Activated CD4-positive, alpha-beta T cell treated with anti-CD3 and anti-CD28 coated beads, Interleukin-2, amount 10 ng/mL, durations not matched to agents 7 days and 5 days (primary cell): ENCODE data around the gene C17orf100. TPM values are rescaled to one million over a fixed set of nuclear protein-coding genes. Genes with fewer than 3 reads are reported as not detected.

Source experiments
- CTCF ChIA-PET: fragments of 350-600 bp; sonication (Branson Sonifier 250); formaldehyde crosslinking; loops from one replicate; lab custom pipeline; 2021; ENCODE audit warnings: antibody characterized with exemption; lab: Charles Lee
- POLR2A ChIA-PET: fragments of 350-600 bp; sonication (Branson Sonifier 250); formaldehyde crosslinking; loops from one replicate; lab custom pipeline; 2021; ENCODE audit warnings: antibody characterized with exemption; lab: Charles Lee
- DNase-seq: peaks from one replicate; pipeline ENCODE4 v3.0.0-alpha.2; 2020
- H3K27ac Mint-ChIP-seq: one replicate; pipeline ENCODE4 v1.8.0; 2021; ENCODE audit warnings: mild to moderate bottlenecking, moderate library complexity, mixed read lengths
- H3K27me3 Mint-ChIP-seq: one replicate; pipeline ENCODE4 v1.8.0; 2021; ENCODE audit warnings: mixed read lengths
- H3K36me3 Mint-ChIP-seq: one replicate; pipeline ENCODE4 v1.8.0; 2021; ENCODE audit warnings: low read depth, mixed read lengths
- H3K4me1 Mint-ChIP-seq: one replicate; pipeline ENCODE4 v1.8.0; 2021; ENCODE audit warnings: mixed read lengths
- H3K4me3 Mint-ChIP-seq: one replicate; pipeline ENCODE4 v1.8.0; 2021; ENCODE audit warnings: mild to moderate bottlenecking, moderate library complexity, mixed read lengths
- H3K9me3 Mint-ChIP-seq: one replicate; pipeline ENCODE4 v1.8.0; 2021; ENCODE audit warnings: mixed read lengths
- total RNA-seq, 2 experiments: library from RNA; stranded (reverse); gene quantifications; one replicate each; pipeline ENCODE4 v1.2.3, GENCODE V29; 2021

The C17orf100 gene
- total RNA-seq, 2 experiments from 2014 or later: 1.9 to 2.5 TPM

DNA sequence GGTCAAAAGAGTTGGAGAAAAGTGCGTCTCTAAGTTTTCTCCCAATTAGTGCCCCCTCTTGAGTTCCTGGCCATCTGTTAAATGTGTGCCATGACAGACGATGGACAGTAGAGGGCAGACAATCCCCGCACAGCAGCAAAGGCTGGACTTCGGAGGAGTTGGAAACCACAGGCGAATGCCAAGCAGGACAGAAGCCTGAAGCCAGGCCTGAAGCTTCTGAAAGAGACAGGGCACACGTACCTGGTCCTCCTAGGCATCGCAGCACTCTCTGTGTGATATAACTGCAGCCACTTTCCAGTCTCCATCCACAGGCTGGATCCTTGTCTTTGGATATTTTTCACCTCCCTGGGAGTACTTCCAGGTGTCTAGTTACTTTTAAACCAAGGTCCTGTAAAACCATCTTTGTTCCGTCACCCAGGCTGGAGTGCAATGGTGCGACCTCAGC, 14.5 kb downstream of the C17orf100 start:
- peaks cover 12% of the 10 kb centered on the region for H3K4me1 Mint-ChIP-seq
- no peaks in the 10 kb centered on the region for H3K27me3 Mint-ChIP-seq
- no peaks in the 10 kb centered on the region for H3K36me3 Mint-ChIP-seq
- no peak overlapping the region for H3K4me3 Mint-ChIP-seq
- no peaks in the 10 kb centered on the region for H3K9me3 Mint-ChIP-seq
- H3K27ac Mint-ChIP-seq: no peak overlapping the region
- POLR2A ChIA-PET: interaction anchor here (0.7 kb wide), 1 partner anchor 84 kb away, joined by 3 read pairs; no protein-coding TSS in a partner anchor
- DNase-seq: peak; percentile 54
- CTCF ChIA-PET: interaction anchor here (0.7 to 1.7 kb wide), 5 partner anchors 11 to 90 kb away, joined by 3 to 7 read pairs (median 3); partner anchors contain the start of genes C17orf100, MED31 and XAF1

DNA sequence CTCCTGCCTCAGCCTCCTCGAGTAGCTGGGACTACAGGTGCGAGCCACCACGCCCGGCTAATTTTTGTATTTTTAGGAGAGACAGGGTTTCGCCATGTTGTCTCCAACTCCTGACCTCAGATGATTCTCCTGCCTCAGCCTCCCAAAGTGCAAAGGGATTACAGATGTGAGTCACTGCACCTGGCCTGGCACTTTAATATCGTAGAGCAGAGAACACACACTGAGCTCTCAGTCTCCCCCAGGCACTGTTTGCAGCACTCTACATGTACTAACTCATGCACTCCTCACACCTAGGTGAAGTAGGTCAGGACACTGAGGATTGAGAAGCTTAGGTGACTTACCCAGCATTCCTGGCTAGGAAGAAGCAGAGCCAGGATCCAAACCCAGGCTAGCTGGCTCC, 15.0 kb downstream of the C17orf100 start:
- ChIA-PET POLR2A (interaction anchor here (0.7 kb wide), 1 partner anchor 83 kb away, joined by 3 read pairs; no protein-coding TSS in a partner anchor), CTCF (interaction anchor here (0.7 to 1.7 kb wide), 6 partner anchors 11 to 102 kb away, joined by 3 to 7 read pairs (median 3); partner anchors contain the start of genes C17orf100, MED31 and XAF1)
- H3K9me3 Mint-ChIP-seq: no peaks in the 10 kb centered on the region

DNA sequence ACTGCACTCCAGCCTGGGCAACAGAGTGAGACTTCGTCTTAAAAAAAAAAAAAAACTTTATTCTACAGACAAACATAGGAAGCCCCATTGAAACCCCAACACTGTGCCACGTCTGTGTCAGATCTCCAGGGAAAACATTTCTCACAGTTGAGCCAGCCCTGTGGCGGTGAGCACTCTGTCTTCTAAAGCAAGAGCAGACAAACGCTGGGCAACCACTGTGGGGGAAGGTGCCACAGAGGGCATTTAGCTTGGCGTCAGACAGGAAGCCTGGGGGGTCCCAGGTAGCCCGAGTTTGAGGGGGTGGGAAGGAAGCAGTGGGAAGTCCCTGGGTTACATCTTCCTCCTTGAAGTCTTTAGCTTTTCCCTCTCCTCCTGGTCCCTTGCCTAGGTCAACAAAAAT, 16.0 kb downstream of the C17orf100 start:
- DNase-seq: no peak
- ChIA-PET CTCF (interaction anchor here (0.5 to 1.3 kb wide), 3 partner anchors 49 to 101 kb away, joined by 3 read pairs; partner anchors contain the start of gene XAF1), POLR2A (no interaction called here)
- Mint-ChIP-seq H3K4me1 (peaks cover 6% of the 10 kb centered on the region), H3K4me3 (no peak overlapping the region), H3K9me3 (no peaks in the 10 kb centered on the region), H3K27ac (no peak overlapping the region), H3K27me3 (no peaks in the 10 kb centered on the region), H3K36me3 (no peaks in the 10 kb centered on the region)

More for the DNA sequence above, 15.0 kb downstream of the C17orf100 start:
- no peak overlapping the region for H3K4me3 Mint-ChIP-seq
- peaks cover 8% of the 10 kb centered on the region for H3K4me1 Mint-ChIP-seq
- no peaks in the 10 kb centered on the region for H3K27me3 Mint-ChIP-seq
- H3K27ac Mint-ChIP-seq: no peak overlapping the region
- no peaks in the 10 kb centered on the region for H3K36me3 Mint-ChIP-seq
- DNase-seq: no peak

DNA sequence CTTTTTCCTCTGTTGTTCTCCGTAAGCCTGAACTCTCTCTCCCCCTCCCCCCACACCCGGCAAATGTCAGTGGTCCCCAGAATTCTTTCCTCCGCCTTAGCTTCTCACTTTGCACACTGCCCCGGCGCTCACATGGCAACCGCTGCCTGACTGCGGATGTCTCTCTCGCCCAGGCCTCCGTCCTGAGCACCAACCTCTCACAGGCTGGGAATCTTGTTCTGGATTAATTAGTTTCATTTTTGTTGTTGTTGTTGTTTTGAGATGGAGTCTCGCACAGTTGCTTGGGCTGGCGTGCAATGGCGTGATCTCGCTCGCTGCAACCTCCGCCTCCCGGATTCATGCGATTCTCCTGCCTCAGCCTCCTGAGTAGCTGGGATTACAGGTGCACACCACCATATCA, 16.7 kb downstream of the C17orf100 start:
- DNase-seq: no peak
- Mint-ChIP-seq H3K4me3 (no peak overlapping the region), H3K4me1 (peaks cover 6% of the 10 kb centered on the region), H3K36me3 (no peaks in the 10 kb centered on the region), H3K27me3 (no peaks in the 10 kb centered on the region), H3K27ac (no peak overlapping the region), H3K9me3 (no peaks in the 10 kb centered on the region)
- ChIA-PET POLR2A (no interaction called here), CTCF (interaction anchor here (0.6 to 1.0 kb wide), 2 partner anchors 9 to 14 kb away, joined by 3 read pairs; no protein-coding TSS in a partner anchor)

DNA sequence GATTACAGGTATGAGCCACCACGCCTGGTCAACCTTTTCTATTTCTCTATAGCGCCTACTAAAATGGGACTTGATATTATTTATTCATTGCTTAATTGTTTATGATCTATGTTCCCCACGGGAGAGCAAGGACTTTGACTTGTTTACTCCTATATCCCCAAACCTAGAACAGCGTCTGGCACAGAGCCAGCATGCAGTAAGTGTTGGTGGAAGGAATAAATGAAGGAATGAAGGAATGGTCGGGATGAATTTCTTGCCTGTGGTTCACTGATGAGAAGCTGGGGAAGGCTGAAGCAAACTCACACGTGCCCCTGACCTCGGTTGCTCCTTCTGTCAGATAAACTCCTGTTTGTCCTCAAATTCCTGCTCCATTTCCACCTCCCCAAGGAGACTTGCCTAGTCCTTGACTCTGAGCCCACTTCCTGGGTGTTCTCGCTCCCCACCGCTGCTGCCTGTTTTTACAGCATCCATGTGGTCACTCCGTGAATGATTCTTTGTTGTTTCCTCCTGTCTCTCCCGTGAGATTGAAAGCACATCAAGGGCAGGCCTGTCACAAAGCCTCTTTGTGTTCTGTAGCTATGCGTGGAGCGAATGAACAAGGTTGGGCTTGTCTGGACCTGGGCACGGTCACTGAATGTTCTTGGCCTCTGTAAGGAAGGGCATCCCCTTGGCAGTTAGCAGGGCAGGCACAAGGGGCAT, 17.3 kb downstream of the C17orf100 start:
- no peak for DNase-seq
- H3K36me3 Mint-ChIP-seq: no peaks in the 10 kb centered on the region
- H3K4me3 Mint-ChIP-seq: no peak overlapping the region
- H3K27me3 Mint-ChIP-seq: no peaks in the 10 kb centered on the region
- no peak overlapping the region for H3K27ac Mint-ChIP-seq
- peaks cover 6% of the 10 kb centered on the region for H3K4me1 Mint-ChIP-seq
- H3K9me3 Mint-ChIP-seq: no peaks in the 10 kb centered on the region
- CTCF ChIA-PET: interaction anchor here (0.6 to 1.0 kb wide), 2 partner anchors 9 to 14 kb away, joined by 3 read pairs; no protein-coding TSS in a partner anchor
- POLR2A ChIA-PET: no interaction called here

DNA sequence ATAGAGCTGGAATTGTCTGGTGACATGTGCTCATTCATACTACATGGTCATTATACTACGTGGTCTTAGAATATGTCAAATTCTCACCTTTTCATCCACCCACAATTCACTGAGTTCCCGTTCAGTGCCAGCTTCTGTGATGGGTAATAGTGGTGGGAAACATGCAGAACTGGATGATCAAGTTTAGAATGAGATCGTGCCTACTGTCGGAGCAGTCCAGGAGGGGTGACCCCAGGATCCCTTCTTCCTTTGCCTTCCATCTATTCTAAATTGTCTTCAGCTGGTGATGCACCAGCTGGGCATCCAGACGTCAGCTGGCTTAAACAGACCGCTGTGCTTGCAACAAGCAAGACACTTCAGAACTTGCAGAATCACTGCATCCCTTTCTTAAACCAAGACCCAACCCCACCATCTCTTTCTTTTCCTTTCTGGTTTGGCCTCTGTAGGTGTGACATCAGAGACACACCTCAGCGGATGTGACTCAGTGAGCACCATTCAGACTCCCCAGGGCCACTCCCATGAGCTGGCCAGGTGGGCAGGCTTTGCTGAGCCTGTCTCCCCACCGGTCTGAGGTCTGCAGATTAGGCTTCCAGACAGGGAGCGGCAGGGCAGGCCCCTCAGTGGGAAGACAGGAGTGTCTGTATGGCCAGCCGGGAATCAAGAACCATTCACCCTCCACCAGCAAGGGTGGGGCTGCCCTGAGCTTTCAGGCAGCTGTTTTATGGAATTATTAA, 18.1 kb downstream of the C17orf100 start:
- Mint-ChIP-seq H3K27me3 (no peaks in the 10 kb centered on the region), H3K36me3 (no peaks in the 10 kb centered on the region), H3K27ac (no peak overlapping the region), H3K9me3 (no peaks in the 10 kb centered on the region), H3K4me1 (peaks cover 6% of the 10 kb centered on the region), H3K4me3 (no peak overlapping the region)
- POLR2A ChIA-PET: no interaction called here
- CTCF ChIA-PET: interaction anchor here (1.0 kb wide), 1 partner anchor 8 kb away, joined by 3 read pairs; no protein-coding TSS in a partner anchor
- DNase-seq: no peak

DNA sequence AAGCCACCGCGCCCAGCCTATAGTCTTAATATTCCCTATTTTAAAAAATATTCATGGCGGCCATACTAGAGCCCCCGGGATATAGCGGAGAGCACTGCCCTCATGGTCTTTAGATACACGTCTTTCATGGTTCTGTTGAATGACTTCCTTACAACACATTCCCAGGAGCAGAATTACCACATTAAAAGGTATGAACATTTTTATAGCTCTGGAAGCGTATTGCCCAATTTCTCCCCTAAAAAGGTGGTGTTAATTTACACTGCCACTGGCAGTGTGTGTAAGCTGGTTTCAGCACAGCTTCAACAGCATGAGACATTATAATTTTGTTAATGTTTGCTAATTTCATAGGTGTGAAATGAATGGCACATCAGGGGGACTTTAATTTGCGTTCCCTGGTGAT, 19.0 kb downstream of the C17orf100 start:
- CTCF ChIA-PET: interaction anchor here (1.0 kb wide), 1 partner anchor 13 kb away, joined by 3 read pairs; no protein-coding TSS in a partner anchor

DNA sequence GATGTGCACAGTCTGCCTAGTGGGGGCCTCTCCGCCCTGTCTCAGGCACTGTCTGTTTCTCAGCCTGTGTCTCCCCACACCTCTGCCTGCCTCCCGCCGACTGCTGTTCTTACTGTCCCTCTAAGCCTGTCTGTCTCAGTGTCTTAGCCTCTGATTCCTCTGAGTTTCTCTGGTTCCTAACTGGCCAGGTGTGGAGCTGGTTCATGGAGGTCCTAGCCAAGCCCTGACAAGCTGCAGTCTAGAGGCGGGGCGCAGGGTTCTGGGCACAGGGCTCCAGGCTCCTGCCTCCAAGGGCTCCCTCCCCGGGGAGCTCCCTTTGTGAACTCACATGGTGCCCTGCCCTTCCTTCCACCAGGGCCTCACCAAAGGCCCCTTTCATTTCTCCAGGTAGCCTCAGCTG, 19.4 kb downstream of the C17orf100 start:
- Mint-ChIP-seq H3K9me3 (no peaks in the 10 kb centered on the region), H3K27me3 (no peaks in the 10 kb centered on the region), H3K27ac (no peak overlapping the region), H3K4me3 (no peak overlapping the region), H3K4me1 (peaks cover 6% of the 10 kb centered on the region), H3K36me3 (no peaks in the 10 kb centered on the region)
- POLR2A ChIA-PET: no interaction called here
- CTCF ChIA-PET: interaction anchor here (1.0 kb wide), 1 partner anchor 14 kb away, joined by 3 read pairs; no protein-coding TSS in a partner anchor
- DNase-seq: no peak

More for the DNA sequence above, 19.0 kb downstream of the C17orf100 start:
- Mint-ChIP-seq H3K36me3 (no peaks in the 10 kb centered on the region), H3K27ac (no peak overlapping the region), H3K4me3 (no peak overlapping the region), H3K4me1 (peaks cover 6% of the 10 kb centered on the region), H3K9me3 (no peaks in the 10 kb centered on the region), H3K27me3 (no peaks in the 10 kb centered on the region)
- POLR2A ChIA-PET: no interaction called here
- DNase-seq: no peak

DNA sequence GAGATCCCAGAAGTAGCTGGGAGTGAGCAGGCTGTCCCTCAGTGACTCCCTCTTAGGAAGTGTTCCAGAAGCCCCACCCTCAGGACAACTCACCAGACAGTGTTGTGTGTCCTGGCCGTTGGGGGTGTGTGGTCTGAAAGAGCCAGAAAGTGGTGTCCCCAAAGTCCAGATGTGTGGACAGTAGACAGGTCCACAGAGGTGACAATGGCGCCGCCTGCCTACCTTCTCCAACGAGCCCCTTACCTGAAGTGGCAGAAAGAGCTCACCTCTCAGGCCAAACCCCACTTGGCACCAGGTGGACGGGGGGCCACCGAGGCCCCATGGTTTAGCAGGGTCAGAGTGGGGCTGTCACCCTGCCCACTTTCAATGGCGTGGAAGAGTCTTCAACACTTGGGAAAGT, 19.9 kb downstream of the C17orf100 start:
- Mint-ChIP-seq H3K4me3 (no peak overlapping the region), H3K27me3 (no peaks in the 10 kb centered on the region), H3K27ac (no peak overlapping the region), H3K36me3 (no peaks in the 10 kb centered on the region), H3K4me1 (peaks cover 6% of the 10 kb centered on the region), H3K9me3 (no peaks in the 10 kb centered on the region)
- ChIA-PET CTCF (interaction anchor here (0.6 kb wide), 1 partner anchor 616 kb away, joined by 3 read pairs; no protein-coding TSS in a partner anchor), POLR2A (no interaction called here)
- no peak for DNase-seq

DNA sequence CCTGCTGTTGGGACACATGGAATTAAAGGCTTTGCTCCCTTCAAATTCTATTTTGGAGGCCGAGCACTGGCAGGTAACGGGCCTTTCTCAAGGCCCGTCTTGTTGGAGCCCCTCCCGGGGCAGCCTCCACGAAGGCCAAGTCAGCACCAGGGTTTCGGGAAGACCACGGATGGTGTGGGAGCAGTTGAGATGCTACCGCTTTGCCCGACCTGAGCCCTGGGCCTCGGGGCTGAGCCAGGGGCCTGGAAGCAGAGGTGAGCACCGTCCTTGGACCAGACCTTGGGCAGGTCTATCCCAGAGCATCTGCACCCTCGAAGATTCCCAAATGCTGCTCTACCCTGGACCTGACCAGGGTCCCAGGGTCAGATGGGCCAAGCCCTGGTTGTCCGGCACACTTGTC, 23.0 kb downstream of the C17orf100 start:
- ChIA-PET CTCF (no interaction called here), POLR2A (no interaction called here)
- DNase-seq: no peak
- no peak overlapping the region for H3K4me3 Mint-ChIP-seq
- no peak overlapping the region for H3K27ac Mint-ChIP-seq
- no peaks in the 10 kb centered on the region for H3K36me3 Mint-ChIP-seq
- H3K9me3 Mint-ChIP-seq: no peaks in the 10 kb centered on the region
- H3K4me1 Mint-ChIP-seq: peaks cover 8% of the 10 kb centered on the region
- H3K27me3 Mint-ChIP-seq: peaks cover 17% of the 10 kb centered on the region

DNA sequence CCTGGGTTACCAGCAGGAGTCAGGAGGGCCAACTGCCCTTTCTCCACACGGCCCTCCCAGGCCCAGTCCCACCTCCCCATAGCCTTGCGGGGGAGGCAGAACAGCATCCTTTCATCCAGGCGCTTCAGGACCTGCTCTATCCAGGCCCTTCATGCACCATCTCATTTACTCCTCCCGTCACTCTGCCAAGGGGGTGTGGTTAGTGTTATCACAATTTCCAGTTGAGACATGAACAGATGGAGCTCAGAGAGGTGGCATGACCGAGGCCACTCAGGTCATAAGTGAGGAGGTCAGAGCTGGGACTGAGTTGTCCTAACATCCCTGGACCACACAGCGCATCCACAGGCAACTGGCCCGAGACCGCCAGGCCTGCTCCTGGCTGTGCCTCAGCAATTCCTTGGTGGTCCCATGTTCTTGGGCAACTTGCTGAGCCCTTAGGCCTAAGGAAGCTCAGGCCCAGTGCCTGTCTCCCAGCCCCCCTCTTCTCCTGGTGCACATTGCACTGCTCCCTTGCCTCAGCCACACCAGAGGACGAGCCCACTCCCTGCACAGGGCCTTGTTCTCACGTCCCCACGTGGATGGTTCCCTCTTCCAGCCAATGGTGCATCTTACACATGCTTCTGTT, 23.8 kb downstream of the C17orf100 start:
- Mint-ChIP-seq H3K36me3 (no peaks in the 10 kb centered on the region), H3K4me1 (peaks cover 8% of the 10 kb centered on the region), H3K27ac (no peak overlapping the region), H3K9me3 (no peaks in the 10 kb centered on the region), H3K4me3 (no peak overlapping the region), H3K27me3 (peaks cover 22% of the 10 kb centered on the region)
- DNase-seq: no peak
- ChIA-PET POLR2A (no interaction called here), CTCF (no interaction called here)

DNA sequence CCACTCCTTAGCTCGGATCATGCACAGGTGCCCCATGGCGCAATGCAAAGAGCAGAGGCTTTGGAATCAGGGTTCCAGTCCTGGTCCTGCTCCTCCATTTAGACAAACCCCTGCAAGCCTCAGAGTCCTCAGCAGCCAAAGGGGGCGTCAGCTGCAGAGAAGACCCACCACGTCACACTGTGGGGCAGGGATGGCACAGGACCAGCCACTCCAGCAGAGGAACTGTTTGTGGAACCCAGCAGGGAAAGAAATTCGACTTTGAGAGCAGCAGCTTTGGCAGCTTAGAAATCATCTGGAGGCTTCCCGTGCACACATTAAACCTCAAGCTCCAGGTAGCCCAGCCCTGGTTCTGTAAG, 25.2 kb downstream of the C17orf100 start:
- peaks cover 30% of the 10 kb centered on the region for H3K27me3 Mint-ChIP-seq
- no peaks in the 10 kb centered on the region for H3K36me3 Mint-ChIP-seq
- CTCF ChIA-PET: interaction anchor here (1.0 to 1.6 kb wide), 3 partner anchors 11 to 67 kb away, joined by 3 to 7 read pairs (median 4); no protein-coding TSS in a partner anchor

More for the DNA sequence above, 25.2 kb downstream of the C17orf100 start:
- no peak for DNase-seq
- peaks cover 8% of the 10 kb centered on the region for H3K4me1 Mint-ChIP-seq
- H3K27ac Mint-ChIP-seq: no peak overlapping the region
- no peaks in the 10 kb centered on the region for H3K9me3 Mint-ChIP-seq
- H3K4me3 Mint-ChIP-seq: no peak overlapping the region
- POLR2A ChIA-PET: no interaction called here
